Loucy (cell line): Measurements from ENCODE around the gene SPN.

Experiments used
- CTCF ChIP-seq: fragments of 200-600 bp; sonication (generic); conservative IDR thresholded peaks from 2 replicates; pipeline ENCODE4 v1.5.1; 2014; ENCODE audit warnings: mild to moderate bottlenecking, antibody characterized with exemption, low read length
- EZH2phosphoT487 ChIP-seq: fragments of 200-600 bp; IDR thresholded peaks from 2 replicates; pipeline ENCODE4 v1.6.1; 2018; ENCODE audit warnings: antibody characterized with exemption, mild to moderate bottlenecking, moderate library complexity, borderline replicate concordance

- TF ChIP-seq EZH2phosphoT487 (no peak), CTCF (no peak)
Measured at GRCh38 chr16:29712809-29713208, 49.8 kb downstream of the SPN start.
